Activated CD4-positive, alpha-beta T cell treated with anti-CD3 and anti-CD28 coated beads, Interleukin-2, amount 50 U/mL, for 1 hour (primary cell): ENCODE results near the gene PRKAG3.

Experiments
- DNase-seq: peaks from one replicate; pipeline ENCODE4 v3.0.0-alpha.2; 2020

The PRKAG3 gene

DNA sequence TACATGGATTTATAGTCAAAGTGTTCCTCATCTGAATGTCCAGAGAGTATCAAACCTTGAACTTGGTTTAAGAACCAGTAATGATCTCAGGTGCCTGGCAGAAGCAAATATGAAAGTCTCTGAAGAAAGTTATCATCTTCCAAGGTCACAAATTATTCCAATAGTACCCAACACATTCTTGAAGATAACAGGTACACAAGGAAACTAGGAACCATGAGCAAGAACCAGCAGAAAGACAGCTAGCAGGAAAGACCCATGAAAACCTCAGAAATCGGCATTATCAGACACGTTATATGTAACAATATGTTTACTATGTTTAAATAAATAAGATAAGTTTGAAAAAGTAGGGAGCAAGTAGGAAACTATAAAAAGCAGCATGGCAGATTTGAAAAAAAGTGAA is 5.9 kb upstream of the PRKAG3 start:
- no peak for DNase-seq

DNA sequence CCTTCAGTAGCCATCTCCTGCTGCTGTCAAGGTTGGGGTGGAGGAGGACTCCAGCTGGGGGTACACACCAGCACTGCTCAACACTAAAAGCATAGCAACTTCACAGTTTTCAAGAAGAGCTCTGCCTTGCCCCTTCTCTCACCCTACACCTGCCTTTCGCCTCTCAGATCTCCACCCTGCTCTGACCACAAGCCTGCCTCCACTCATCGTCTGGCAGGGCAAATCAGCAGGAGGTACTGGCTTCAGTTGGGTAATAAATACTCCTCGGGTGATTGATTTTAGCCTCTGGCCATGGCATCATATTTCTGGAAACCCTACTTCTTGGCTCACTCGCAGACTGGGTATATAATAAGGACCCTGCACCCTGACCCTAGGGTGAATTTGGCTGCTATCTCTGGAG is 3.1 kb upstream of the PRKAG3 start:
- DNase-seq, result no peak

DNA sequence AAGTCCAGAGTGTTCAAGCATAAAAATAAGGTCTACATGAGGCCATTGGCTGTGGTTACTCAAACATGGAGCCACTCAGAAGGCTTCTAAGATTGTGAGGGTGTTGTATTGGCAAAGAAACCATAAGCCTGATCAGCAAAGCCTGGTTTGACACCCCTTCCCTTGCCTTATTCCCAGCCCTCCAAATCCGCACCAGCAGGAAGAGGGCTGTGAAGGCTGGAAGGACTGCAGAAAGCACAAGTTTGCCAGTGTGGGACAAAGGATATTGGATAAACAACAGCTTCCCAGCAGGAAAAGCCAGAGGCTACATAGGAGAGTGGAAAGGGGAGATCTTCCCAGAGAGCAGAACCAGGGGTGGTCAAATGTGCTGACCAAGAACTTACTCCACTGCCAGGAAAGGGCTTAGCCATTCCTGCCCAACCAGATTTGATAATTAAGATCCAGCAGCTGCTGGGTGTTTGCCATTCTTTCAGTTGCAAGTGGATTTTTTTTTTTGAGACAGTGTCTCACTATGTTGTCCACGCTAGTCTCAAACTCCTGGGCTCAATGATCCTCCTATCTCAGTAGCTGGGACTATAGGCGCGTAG is 1.5 kb upstream of the PRKAG3 start:
- DNase-seq, result no peak

DNA sequence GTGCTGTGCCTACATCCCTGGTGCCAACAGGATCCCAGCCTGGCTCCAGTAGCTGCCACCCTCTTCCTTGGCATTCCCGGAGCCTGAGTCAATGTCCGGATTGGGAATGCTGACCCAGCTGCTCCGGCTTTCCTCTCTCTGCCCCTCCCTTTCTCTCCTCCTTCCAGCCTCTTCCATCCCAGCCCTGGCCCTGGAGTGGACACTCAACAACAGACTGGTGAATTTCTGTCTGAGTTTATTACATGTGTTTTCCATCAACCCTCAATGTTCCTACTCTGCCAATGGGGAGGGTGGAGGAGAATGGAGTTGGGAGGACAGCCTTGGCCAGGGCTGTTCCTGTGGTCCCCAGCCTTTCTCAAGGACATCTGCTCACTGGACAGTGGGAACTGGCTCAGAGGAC is 917 bp upstream of the PRKAG3 start:
- no peak for DNase-seq

- DNase-seq, result no peak
Observed at GRCh38 chr2:218832081-218832480, 478 bp upstream of the PRKAG3 start.

DNA sequence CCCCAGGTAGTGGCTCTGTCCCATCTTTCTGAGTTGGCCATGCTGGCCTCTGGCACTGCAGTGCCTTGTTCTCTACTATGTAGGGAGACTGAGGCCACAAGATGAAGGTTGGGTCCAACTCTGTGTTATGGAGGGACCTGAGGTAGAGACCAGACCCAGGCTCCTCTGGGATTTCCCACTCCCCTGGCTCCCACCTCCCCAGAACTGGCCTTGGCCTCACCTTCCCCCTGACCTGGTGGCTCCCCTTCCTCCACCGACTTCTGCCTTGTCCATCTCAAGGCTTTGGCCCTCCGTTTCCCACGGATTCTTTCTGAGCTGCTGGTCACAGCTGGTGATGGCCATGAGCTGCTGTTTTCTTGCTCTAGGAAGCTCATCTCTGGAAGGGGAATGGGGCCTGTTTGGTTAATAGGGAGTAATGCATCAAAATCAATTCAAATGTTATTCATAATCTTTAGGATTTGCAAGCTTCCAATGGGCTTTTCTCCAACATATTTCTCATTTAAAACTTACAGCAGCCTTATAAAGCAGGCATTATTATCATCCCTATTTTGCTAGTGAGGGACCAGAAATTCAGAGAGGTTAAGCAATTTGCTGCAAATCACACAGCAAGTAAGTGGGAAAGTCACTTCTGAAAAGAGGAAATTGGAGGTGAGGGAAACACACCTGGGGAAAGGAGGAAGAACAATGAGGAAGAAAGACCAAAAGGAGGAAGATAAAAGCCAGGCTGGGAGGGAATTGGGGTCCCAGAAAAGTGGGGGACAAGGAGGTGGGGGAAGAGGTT is 887 bp downstream of the PRKAG3 start:
- DNase-seq, result no peak

- no peak for DNase-seq
Observed at GRCh38 chr2:218829868-218830451, 1.6 kb downstream of the PRKAG3 start.

GRCh38 chr2:218828477-218828778 is 3.2 kb downstream of the PRKAG3 start:
- DNase-seq, result no peak

- no peak for DNase-seq
Observed at GRCh38 chr2:218827701-218828476, 3.7 kb downstream of the PRKAG3 start.

- no peak for DNase-seq
Observed at GRCh38 chr2:218826791-218827190, 4.8 kb downstream of the PRKAG3 start.

- DNase-seq, result no peak
Observed at GRCh38 chr2:218824004-218824403, 7.6 kb downstream of the PRKAG3 start.

- DNase-seq, result no peak
Observed at GRCh38 chr2:218823196-218823855, 8.3 kb downstream of the PRKAG3 start.

- no peak for DNase-seq
Observed at GRCh38 chr2:218822622-218823021, 9.0 kb downstream of the PRKAG3 start.

- no peak for DNase-seq
Observed at GRCh38 chr2:218821605-218822211, 9.9 kb downstream of the PRKAG3 start.

GRCh38 chr2:218820746-218821369 is 10.7 kb downstream of the PRKAG3 start:
- DNase-seq, result no peak

GRCh38 chr2:218819093-218819492 is 12.5 kb downstream of the PRKAG3 start:
- no peak for DNase-seq

GRCh38 chr2:218816561-218817011 is 15.0 kb downstream of the PRKAG3 start:
- DNase-seq, result no peak

DNA sequence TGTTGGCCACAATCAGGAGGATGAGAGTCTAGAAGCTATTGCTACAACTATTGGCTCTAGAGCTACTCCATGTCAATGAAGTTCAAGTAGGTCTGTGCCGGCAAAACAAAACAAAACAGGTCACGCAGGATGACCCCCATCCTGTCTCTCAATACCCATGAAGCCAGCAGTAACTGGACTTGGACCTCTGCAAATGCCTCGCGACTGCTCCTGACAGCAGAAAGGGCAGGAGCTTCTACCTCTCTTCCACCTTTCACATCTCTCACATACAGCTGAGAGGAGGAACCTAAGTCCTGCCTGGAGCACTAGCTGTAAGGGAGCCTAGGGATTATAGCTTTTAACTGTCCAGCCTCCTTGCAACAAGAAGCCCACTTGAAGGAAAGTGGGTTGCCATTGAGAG is 16.0 kb downstream of the PRKAG3 start:
- no peak for DNase-seq

DNA sequence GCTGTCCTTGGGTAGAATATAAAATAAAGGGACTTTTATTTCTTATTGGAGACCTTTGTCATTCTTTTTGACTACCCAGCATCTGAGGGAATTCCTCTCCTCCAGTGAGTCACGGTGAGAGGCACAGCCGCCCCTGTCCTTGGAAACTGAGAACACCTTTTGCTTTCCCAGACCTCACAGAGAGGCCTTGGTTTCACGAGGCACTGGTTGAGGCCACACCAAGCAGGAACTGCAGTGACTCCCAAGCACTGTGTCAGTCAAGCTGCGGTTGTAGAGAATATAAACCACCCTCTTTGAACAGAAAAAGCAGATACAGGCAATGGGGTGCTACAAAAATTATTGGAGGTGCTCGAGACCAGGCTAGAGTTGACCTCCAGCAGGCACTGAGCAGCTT is 16.4 kb downstream of the PRKAG3 start:
- no peak for DNase-seq

- no peak for DNase-seq
Observed at GRCh38 chr2:218814540-218815243, 16.9 kb downstream of the PRKAG3 start.

DNA sequence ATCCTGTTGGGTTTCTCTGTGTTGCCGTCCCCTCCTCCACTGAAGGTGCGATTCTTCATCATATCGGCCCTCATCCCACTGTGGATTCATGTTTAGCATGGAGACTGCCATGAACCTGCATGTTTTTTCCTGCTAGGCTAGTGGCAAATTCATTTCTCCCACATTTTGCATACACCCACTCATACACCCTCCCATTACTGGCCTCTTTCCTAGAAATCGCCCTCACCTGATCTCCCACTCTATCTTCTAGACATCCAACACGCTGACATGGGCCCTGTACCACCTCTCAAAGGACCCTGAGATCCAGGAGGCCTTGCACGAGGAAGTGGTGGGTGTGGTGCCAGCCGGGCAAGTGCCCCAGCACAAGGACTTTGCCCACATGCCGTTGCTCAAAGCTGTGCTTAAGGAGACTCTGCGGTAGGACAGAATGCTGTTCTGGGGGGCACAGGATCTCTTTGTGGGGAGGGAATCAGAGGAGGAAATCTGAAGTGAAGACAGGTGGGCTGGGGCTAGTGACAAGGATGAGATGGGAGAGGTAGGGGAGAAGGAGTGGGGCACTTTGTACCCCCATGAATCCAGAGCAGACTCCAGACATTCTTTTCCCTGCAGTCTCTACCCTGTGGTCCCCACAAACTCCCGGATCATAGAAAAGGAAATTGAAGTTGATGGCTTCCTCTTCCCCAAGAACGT is 17.7 kb downstream of the PRKAG3 start:
- no peak for DNase-seq
